GM12878 (cell line): Measurements from ENCODE around the gene HPS3. TPM values are rescaled to one million over a fixed set of nuclear protein-coding genes. Genes with fewer than 3 reads are reported as not detected.

Experiments used
- CEBPB ChIP-seq, 2 experiments: fragments of 150-350 bp in 1 of 2; IDR thresholded peaks; 2 replicates each; pipeline ENCODE4 v1.6.1; 2012 to 2014; ENCODE audit warnings: low read depth in 2 of 2, low read length in 2 of 2, borderline replicate concordance in 1 of 2, inconsistent platforms in 1 of 2
- CEBPZ ChIP-seq: fragments of 150-350 bp; IDR thresholded peaks from 2 replicates; pipeline ENCODE4 v1.6.1; 2016; ENCODE audit warnings: low read depth, low read length
- CHD2 ChIP-seq: IDR thresholded peaks from 2 replicates; pipeline ENCODE4 v1.6.1; 2011; ENCODE audit warnings: low read depth, low read length, improper control_type of control experiment, borderline replicate concordance
- CREB1 ChIP-seq: IDR thresholded peaks from 2 replicates; pipeline ENCODE4 v1.6.1; 2012; ENCODE audit warnings: low read depth, mild to moderate bottlenecking, inconsistent platforms
- EGR1 ChIP-seq, 2 experiments: IDR thresholded peaks; 1 replicate in 1 of 2; 2 replicates in 1 of 2; pipeline ENCODE4 v1.6.1; 2011 to 2012; ENCODE audit warnings: low read depth in 2 of 2, low read length in 2 of 2, borderline replicate concordance in 1 of 2, mild to moderate bottlenecking in 1 of 2, moderate library complexity in 1 of 2
- ESRRA ChIP-seq: IDR thresholded peaks from 2 replicates; pipeline ENCODE4 v1.6.1; 2012; ENCODE audit warnings: mild to moderate bottlenecking, low read length, improper control_type of control experiment
- EZH2 ChIP-seq: IDR thresholded peaks from 2 replicates; pipeline ENCODE4 v1.6.1; 2012; ENCODE audit warnings: low read depth, mild to moderate bottlenecking, control low read depth, inconsistent platforms, low read length, borderline replicate concordance; ENCODE audit not compliant: control insufficient read depth
- HCFC1 ChIP-seq: fragments of 150-350 bp; IDR thresholded peaks from 2 replicates; pipeline ENCODE4 v1.6.1; 2014; ENCODE audit warnings: low read length
- IKZF2 ChIP-seq, 2 experiments: fragments of 450-650 bp; IDR thresholded peaks; 2 replicates each; pipeline ENCODE4 v1.6.1; 2017; ENCODE audit warnings: mild to moderate bottlenecking in 2 of 2, moderate library complexity in 2 of 2
- JUNB ChIP-seq: IDR thresholded peaks from 2 replicates; pipeline ENCODE4 v1.6.1; 2016; ENCODE audit warnings: antibody characterized with exemption, mild to moderate bottlenecking
- KAT2A ChIP-seq: conservative IDR thresholded peaks from 2 replicates; pipeline ENCODE4 v1.6.1; 2011; ENCODE audit warnings: low read depth, low read length; ENCODE audit not compliant: control insufficient read depth
- LARP7 ChIP-seq: fragments of 450-650 bp; IDR thresholded peaks from 2 replicates; pipeline ENCODE4 v1.6.1; 2017; ENCODE audit warnings: mild to moderate bottlenecking
- MAX ChIP-seq: IDR thresholded peaks from 2 replicates; pipeline ENCODE4 v1.6.1; 2012; ENCODE audit warnings: low read depth, low read length, improper control_type of control experiment
- MEF2A ChIP-seq: IDR thresholded peaks from 2 replicates; pipeline ENCODE4 v1.6.1; 2011; ENCODE audit warnings: low read depth, mild to moderate bottlenecking, low read length, moderate library complexity; ENCODE audit not compliant: insufficient read depth
- MTA3 ChIP-seq: IDR thresholded peaks from 2 replicates; pipeline ENCODE4 v1.6.1; 2012; ENCODE audit warnings: low read length, inconsistent platforms, borderline replicate concordance
- NR2C1 ChIP-seq: fragments of 450-650 bp; IDR thresholded peaks from 2 replicates; pipeline ENCODE4 v1.6.1; 2017; ENCODE audit warnings: antibody characterized with exemption, mild to moderate bottlenecking, moderate library complexity
- NR2F1 ChIP-seq: fragments of 450-650 bp; conservative IDR thresholded peaks from 2 replicates; pipeline ENCODE4 v1.6.1; 2017; ENCODE audit warnings: mild to moderate bottlenecking
- POLR2A ChIP-seq: IDR thresholded peaks from 2 replicates; pipeline ENCODE4 v1.6.1; 2011; ENCODE audit warnings: low read depth, mild to moderate bottlenecking, low read length
- RAD51 ChIP-seq: fragments of 450-650 bp; IDR thresholded peaks from 2 replicates; pipeline ENCODE4 v1.6.1; 2016; ENCODE audit warnings: moderate library complexity, mild to moderate bottlenecking, inconsistent platforms
- RBBP5 ChIP-seq: fragments of 200-600 bp; sonication (generic); conservative IDR thresholded peaks from 2 replicates; pipeline ENCODE4 v1.6.1; 2016
- RCOR1 ChIP-seq: conservative IDR thresholded peaks from 2 replicates; pipeline ENCODE4 v1.6.1; 2012; ENCODE audit warnings: low read depth, low read length, improper control_type of control experiment
- RELA ChIP-seq: fragments of 450-650 bp; IDR thresholded peaks from 2 replicates; pipeline ENCODE4 v1.8.0; 2014; ENCODE audit warnings: borderline replicate concordance; ENCODE audit not compliant: partially characterized antibody
- RFX5 ChIP-seq: IDR thresholded peaks from 2 replicates; pipeline ENCODE4 v1.6.1; 2011; ENCODE audit warnings: low read depth, low read length, improper control_type of control experiment
- SIN3A ChIP-seq: IDR thresholded peaks from 2 replicates; pipeline ENCODE4 v1.6.1; 2012; ENCODE audit warnings: low read depth, low read length, improper control_type of control experiment
- SIX5 ChIP-seq: IDR thresholded peaks from 2 replicates; pipeline ENCODE4 v1.6.1; 2011; ENCODE audit warnings: mild to moderate bottlenecking, low read depth, low read length, moderate library complexity; ENCODE audit not compliant: severe bottlenecking
- SMARCA5 ChIP-seq: fragments of 450-650 bp; IDR thresholded peaks from 2 replicates; pipeline ENCODE4 v1.6.1; 2017; ENCODE audit warnings: mild to moderate bottlenecking
- SREBF2 ChIP-seq: IDR thresholded peaks from 2 replicates; pipeline ENCODE4 v1.6.1; 2012; ENCODE audit warnings: mild to moderate bottlenecking, low read length
- SRF ChIP-seq, 2 experiments: IDR thresholded peaks; 2 replicates each; pipeline ENCODE4 v1.6.1; 2011; ENCODE audit warnings: low read depth in 2 of 2, low read length in 2 of 2, mild to moderate bottlenecking in 1 of 2, moderate library complexity in 1 of 2
- TCF3 ChIP-seq: IDR thresholded peaks from 2 replicates; pipeline ENCODE4 v1.6.1; 2012; ENCODE audit warnings: low read depth, mild to moderate bottlenecking, low read length, borderline replicate concordance; ENCODE audit not compliant: insufficient read depth
- ZBED1 ChIP-seq: IDR thresholded peaks from 2 replicates; pipeline ENCODE4 v1.6.1; 2016; ENCODE audit warnings: borderline replicate concordance
- ZZZ3 ChIP-seq: IDR thresholded peaks from 2 replicates; pipeline ENCODE4 v1.6.1; 2011; ENCODE audit warnings: low read depth; ENCODE audit not compliant: control insufficient read depth, insufficient read length
- polyA plus RNA-seq, 11 experiments: library from polyadenylated mRNA; depleted of rRNA in 4 of 11; unstranded in 6 of 11; stranded (reverse) in 5 of 11; fragments of >200 nt; fragmentation: Nextera tagmentation in 4 of 11; fragmentation: Illumina TruSeq in 1 of 11; extraction: Ambion mirVana in 4 of 11; extraction: Trizol in 1 of 11; gene quantifications; 1 replicate in 1 of 11; 2 replicates in 10 of 11; pipeline versions ENCODE4 v1.2.1 to v1.2.3, GENCODE V29; 2011 to 2016; ENCODE audit warnings: inconsistent platforms in 2 of 11, missing spikeins in 2 of 11, low read depth in 1 of 11
- total RNA-seq, 4 experiments: library from RNA; depleted of rRNA in 3 of 4; stranded (reverse); fragments of >200 nt in 3 of 4; fragmentation: Illumina TruSeq in 1 of 4; extraction: Trizol in 1 of 4; gene quantifications; 2 replicates each; pipeline versions ENCODE4 v1.2.1 to v1.2.3, GENCODE V29; 2013 to 2021

HPS3 gene
- total and polyA plus RNA-seq, 10 of the 15 experiments (the other 5 are each of a cell fraction or from before 2014, with no cell fraction given) = 2.7 to 26.5 (median 14.8) TPM

GRCh38 chr3:149086232-149086988, 43.0 kb upstream of the HPS3 start, which contains the start of gene HLTF (continued):
- no peak for TF ChIP-seq RELA
- TF ChIP-seq SREBF2 = no peak
- peak; percentile 83 for TF ChIP-seq CREB1
- no peak for TF ChIP-seq RCOR1
- TF ChIP-seq NR2C1 = no peak; the same call in 1 of the 2 replicates
- TF ChIP-seq POLR2A = peak; percentile 81
- no peak for TF ChIP-seq ZBED1
- TF ChIP-seq MTA3 = no peak
- peak; percentile 75 for TF ChIP-seq NR2F1
- TF ChIP-seq HCFC1 = no peak
- TF ChIP-seq KAT2A = no peak
- no peak for TF ChIP-seq JUNB
- TF ChIP-seq EZH2 = no peak
- peak in 1 of 2 experiments; percentile 32; a peak in 1 of 3 replicates for TF ChIP-seq EGR1 (IDR thresholded peaks at IDR 0.05; ENCODE audit: borderline replicate concordance in 1 of 2, low read depth in 2 of 2, low read length in 2 of 2)
- TF ChIP-seq SRF (IDR thresholded peaks at IDR 0.05; ENCODE audit: low read depth in 2 of 2, low read length in 2 of 2) = 0 out of 4 replicates have a peak, but pooled peaks of 1 of the 2 experiments have one; percentile 54
- TF ChIP-seq TCF3 = no peak
- no peak for TF ChIP-seq IKZF2 (IDR thresholded peaks at IDR 0.05)
- peak; percentile 93 for TF ChIP-seq CHD2
- no peak for TF ChIP-seq SIX5
- TF ChIP-seq MAX = peak; percentile 98
- TF ChIP-seq CEBPZ = peak; percentile 55; the same call in 1 of the 2 replicates
- TF ChIP-seq RFX5 = no peak
- no peak for TF ChIP-seq SIN3A
- peak; percentile 87; the same call in 1 of the 2 replicates for TF ChIP-seq RBBP5
- no peak for TF ChIP-seq ZZZ3
- 0 out of 2 replicates have a peak, but pooled peaks have one; percentile 15 for TF ChIP-seq MEF2A
- no peak for TF ChIP-seq RAD51
- no peak for TF ChIP-seq SMARCA5
- TF ChIP-seq LARP7 = no peak
- no peak for TF ChIP-seq CEBPB (IDR thresholded peaks at IDR 0.05; ENCODE audit: borderline replicate concordance in 1 of 2, low read depth in 2 of 2, low read length in 2 of 2)
- no peak for TF ChIP-seq ESRRA
